HG03342 (cell line): ENCODE results near the gene GCN1.

Experiments
- ATAC-seq: cut with Tn5 transposase; IDR thresholded peaks from one replicate; pipeline ENCODE4 v1.9.1; 2021; ENCODE audit warnings: mild to moderate bottlenecking, moderate library complexity; ENCODE audit not compliant: unreplicated experiment

Gene GCN1

DNA sequence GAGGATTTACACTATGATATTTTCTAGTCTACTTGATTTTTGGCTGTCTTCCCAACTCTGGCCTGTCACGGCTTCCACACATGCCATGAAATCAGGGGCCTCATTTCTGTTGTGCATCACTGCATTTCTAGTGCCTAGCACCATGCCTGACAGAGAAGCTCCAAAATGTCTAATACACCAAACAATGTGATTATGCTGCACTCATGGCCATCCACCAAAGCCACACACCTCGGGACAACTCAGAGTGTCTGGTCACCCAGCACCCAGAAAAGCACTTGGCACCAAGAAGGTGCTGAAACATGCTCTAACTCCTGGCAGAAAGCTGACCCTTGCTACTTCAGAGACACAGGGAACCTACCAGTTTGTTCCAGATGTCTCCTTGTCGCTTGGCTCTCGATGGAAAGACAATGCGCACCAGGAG lies 11.3 kb downstream of the GCN1 start:
- ATAC-seq: no peak

DNA sequence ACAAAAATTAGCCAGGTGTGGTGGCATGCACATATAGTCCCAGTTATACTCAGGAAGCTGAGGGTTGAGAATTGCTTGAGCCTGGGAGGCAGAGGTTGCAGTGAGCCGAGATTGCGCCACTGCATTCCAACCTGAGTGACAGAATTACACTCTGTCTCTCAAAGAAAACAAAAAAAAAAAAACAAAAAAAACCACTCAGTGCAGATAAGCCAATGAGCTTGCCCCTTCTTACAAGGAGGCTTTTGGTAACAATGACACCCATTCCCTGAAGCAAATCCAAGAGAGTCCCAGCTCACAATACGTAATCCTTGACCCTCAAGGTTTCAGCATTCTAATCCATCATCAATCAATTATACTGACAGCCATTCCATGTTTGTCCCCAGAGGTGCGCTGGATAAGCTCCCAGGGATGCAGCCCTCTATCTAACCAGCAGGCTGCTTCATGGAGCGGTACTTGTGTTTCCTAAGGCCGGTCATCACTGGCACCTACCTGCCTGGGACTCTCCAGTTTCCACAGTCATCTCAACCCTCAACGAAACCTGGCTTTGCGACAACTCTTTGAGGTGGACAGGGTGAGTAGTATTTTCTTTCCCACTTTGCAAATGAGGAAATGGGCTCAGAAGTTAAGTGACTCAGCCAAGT lies 12.4 kb downstream of the GCN1 start:
- no peak for ATAC-seq

DNA sequence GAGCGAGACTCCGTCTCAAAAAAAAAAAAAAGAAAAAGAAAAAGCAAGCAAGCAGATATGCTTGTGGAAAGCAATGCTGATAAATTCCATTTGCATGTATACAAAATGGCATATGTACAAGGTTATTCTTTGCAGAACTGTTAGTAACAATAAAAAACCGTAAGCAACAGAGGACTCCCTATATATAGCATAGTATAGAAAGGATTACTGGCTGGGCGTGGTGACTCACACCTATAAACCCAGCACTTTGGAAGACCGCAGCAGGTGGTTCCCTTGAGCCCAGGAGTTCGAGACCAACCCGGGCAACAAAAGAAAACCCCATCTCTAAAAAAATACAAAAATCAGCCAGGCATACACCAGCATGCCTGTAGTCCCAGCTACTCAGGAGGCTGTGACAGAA lies 13.5 kb downstream of the GCN1 start:
- ATAC-seq: no peak

DNA sequence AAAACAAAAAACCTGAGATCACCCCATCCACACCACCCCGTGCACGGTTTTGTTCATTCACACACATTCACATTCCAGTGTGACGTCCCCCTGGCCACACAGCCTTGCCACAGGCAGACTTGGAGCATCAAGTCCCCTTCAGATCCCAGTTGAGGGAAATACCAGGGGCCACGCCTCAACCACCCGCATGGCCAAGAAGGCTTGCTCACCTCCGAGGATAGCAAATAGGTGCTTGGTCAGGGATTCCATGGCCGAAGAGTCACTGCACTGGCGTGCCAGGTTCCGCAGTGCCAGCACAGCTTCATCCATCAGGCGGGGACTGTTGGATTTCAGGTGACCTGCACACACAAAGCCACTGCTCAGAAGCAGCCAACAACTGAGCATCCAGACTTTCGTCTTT lies 19.0 kb downstream of the GCN1 start:
- no peak for ATAC-seq

GRCh38 chr12:120175062-120175461 lies 19.5 kb downstream of the GCN1 start:
- no peak for ATAC-seq

DNA sequence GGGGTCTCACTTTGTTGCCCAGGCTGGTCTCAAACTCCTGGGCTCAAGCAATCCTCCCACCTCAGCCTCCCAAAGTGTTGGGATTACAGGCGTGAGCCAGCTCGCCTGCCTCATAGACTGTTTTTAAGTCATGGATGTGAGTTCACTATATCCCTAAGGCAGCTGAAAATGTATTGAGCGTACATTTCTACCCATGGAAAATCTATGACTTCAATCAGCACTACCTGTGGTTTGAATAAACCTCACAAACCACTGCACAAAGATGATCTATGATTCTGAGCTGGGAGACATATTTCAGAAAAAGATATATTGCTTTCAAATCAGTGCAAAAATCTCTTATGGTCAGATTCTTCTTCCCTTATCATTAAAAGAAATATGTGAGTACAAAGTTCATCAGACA lies 22.5 kb downstream of the GCN1 start:
- ATAC-seq: no peak

DNA sequence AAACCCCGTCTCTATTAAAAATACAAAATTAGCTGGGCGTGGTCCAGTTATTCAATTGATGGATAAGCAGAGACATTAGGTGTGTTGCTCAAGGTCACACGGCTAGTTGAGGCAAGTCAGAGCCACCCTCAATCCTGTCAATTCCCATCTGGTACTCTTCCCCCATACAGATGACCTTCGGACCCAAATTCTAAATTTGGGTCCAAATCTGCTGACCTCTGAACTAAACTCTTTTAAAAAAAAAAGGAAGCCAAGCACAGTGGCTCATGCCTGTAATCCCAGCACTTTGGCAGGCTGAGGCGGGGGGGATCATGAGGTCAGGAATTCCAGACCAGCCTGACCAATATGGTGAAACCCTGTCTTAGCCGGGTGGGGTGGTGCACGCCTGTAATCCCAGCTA lies 23.9 kb downstream of the GCN1 start:
- ATAC-seq: no peak

DNA sequence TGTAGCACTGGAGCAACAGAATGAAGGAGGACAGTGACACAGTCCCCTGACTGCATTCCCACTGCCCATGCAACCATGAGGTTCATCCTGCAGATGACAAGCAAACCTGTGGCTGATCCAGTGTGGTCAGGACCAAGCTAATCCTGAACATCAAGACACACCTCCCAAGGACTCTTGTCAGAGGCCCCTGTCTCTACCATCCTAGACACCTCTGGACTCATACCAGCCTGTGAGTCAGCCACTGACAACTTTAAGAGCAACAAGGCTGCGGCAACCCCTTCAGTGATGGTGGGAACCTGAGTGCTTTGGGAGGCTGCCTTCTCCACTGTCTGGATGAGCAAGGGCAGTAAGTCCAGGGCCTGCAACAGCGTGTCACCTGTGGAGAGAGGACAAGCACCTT lies 24.6 kb downstream of the GCN1 start:
- ATAC-seq: no peak

DNA sequence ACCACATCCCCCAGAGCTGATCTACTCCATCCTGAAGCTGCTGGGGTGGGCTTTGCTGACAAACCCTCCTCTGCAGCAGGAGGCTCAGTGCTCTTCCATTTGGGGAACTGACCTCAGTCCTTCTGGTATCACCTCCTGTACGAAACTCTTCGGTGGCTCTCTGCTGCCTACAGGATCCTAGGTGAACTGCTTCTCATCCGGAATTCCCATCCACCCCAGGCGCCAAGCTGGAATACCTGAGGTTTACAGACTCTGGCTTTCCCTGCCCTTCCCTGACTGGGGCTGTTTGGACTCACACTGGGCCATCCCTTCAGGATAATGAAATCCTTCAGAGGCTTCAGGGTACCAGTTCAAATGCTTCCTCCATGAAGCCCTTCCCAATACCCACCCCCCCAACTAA lies 26.2 kb downstream of the GCN1 start:
- no peak for ATAC-seq

DNA sequence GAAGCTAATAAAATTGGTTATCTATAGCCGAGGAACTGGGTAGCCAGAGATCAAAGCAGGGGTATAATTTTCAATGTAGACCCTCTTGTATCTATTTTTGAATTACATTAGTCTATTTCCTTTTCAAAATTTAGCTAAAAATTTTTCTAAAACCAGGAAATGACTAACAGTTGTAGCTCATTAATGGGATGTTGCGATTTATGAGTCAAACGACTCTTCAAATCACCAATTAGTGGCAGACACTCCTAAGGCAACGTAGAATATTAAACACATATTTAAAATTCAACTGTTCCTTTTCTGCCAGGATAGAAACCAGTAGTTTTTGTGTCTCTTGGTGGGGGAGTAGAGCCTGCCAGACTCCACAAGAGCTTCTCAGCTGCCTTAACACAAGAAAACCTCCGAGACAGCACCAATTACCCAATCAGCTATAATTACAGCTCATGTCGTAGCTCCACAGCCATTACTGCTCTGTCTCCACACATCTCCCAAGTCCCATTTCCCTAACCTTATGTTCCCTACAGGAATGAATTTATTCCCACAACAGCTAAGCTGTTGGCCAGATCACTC lies 26.9 kb downstream of the GCN1 start:
- no peak for ATAC-seq

DNA sequence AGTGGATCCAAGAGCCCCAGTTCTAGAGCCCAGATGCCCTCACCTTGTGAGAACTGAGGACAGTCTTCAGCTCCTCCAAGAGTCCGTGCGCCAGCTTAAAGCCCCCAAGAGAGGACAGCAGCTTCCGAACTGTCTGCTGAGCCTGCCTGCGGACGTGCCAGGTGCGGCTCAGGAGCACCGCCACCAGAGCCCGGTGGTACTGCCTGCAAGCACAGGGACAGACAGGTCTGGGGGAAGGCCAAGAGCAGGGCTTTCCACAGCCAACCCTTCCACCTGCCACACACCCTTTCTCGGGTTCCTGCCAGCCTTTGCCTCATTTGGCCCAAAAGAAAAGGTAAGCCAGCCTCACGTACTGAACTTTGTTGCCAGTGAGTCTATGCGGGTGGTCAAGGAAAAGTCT lies 30.2 kb downstream of the GCN1 start:
- no peak for ATAC-seq

DNA sequence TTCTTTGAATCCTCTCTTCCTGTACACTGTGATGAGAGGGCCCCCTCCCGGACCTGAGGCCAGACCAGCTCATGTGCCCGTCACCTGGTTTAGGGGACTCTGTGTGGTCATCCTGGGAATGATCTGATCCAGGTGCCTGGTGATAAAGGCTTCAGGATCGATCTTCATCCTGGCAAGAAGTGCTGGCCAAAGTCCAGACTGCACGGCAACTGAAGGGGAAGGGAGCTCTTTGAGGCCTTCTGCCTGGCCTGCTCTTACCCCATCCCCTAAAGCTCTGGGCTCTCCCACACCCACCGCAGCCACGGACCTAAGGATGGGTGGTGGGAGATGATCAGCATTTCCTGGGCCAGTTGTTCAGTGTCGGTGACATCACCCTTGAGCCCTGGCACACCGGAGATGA lies 31.8 kb downstream of the GCN1 start:
- no peak for ATAC-seq

DNA sequence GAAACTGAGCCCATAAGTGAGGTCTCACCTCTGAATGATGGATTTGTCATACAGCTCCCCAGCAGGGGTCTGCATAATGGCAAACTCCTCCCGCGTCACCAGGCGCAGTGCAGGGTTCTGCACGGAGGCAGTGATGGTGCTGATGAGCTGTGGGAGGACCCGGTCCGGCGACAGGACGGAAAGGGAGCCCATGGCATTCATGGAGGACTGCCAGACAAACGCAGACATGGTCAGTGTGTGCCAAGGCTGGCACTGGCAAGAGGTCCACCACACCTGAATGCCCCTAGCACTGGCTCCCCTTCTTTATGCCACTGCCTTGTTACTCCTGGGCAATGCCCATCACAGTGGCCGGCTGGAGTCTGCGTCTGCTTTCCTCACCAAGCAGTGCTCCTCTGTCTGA lies 32.7 kb downstream of the GCN1 start:
- no peak for ATAC-seq

GRCh38 chr12:120159509-120160237 lies 34.8 kb downstream of the GCN1 start:
- ATAC-seq: no peak

DNA sequence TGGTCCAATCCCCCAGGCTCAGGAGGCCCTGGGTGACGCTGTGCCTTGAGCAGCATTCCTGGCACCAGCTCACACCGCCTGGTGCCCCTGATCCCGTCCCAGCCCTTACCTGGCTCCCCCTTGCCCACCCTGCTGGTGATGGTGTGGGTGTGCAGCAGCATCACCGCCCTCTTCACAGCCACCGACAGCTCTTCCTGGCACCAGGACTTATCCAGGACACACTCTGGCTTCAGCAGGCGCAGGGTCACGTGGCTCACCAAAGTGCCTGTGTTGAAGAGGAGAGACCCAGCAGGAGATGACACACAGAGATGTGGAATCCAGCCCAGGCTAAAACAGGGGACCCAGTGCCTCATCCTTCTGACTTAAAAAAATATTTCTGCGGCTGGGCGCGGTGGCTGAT lies 36.2 kb downstream of the GCN1 start:
- ATAC-seq: no peak

DNA sequence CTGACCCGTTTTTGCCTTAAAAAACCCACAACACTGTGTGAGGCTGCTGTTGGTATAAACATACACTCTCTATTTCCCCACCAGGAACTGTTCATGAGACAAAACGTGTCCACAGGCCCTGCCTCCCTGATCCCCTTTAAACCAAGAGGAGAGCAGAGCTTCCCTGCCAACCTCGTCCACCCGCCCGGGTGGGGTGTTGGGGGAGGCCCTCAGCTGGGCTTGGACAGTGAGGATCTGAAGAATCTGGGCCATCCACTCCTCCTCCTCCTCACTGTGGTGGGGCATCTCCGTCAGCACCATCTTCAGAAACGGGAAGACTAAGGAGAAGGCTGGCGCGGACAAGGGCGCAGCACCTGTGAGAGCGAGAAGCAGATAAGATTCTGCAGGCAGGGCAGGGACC lies 36.8 kb downstream of the GCN1 start:
- ATAC-seq: no peak

- no peak for ATAC-seq
These were observed 37.9 kb downstream of the GCN1 start for GRCh38 chr12:120156315-120157259.

GRCh38 chr12:120155072-120155471 lies 39.4 kb downstream of the GCN1 start:
- ATAC-seq: no peak

GRCh38 chr12:120150919-120151525 lies 43.5 kb downstream of the GCN1 start:
- ATAC-seq: no peak

GRCh38 chr12:120148011-120148410 lies 46.5 kb downstream of the GCN1 start:
- ATAC-seq: no peak

GRCh38 chr12:120145164-120145563 lies 49.4 kb downstream of the GCN1 start:
- no peak for ATAC-seq
